Central memory CD8-positive, alpha-beta T cell (primary cell): ENCODE data around the gene PDE4D.
"Not testable (repeated sequence)": the region's sequence is repeated elsewhere in the genome, so short reads cannot be mapped to it uniquely, and the experiment has no call there.

Experiments used
- ATAC-seq: fragments of 150-1000 bp; cut with Tn5 transposase; replicated peaks from 2 replicates; pipeline ENCODE4 v1.10.0; 2022; ENCODE audit warnings: mild to moderate bottlenecking, moderate FRiP score, moderate number of reproducible peaks; ENCODE audit not compliant: poor library complexity, severe bottlenecking; ENCODE audit errors: extremely low read depth
- DNase-seq, 2 donors: peaks; one replicate each; pipeline ENCODE4 v3.0.0; 2021; ENCODE audit warnings: low spot score in 2 of 2
- H3K27ac Mint-ChIP-seq: one replicate; pipeline ENCODE4 v1.8.0; 2022; ENCODE audit warnings: low read depth, mild to moderate bottlenecking, moderate library complexity, mixed read lengths
- H3K27me3 Mint-ChIP-seq: one replicate; pipeline ENCODE4 v1.8.0; 2022; ENCODE audit warnings: mixed read lengths
- H3K36me3 Mint-ChIP-seq: one replicate; pipeline ENCODE4 v1.8.0; 2022; ENCODE audit warnings: mild to moderate bottlenecking, moderate library complexity, mixed read lengths; ENCODE audit not compliant: insufficient read depth
- H3K4me1 Mint-ChIP-seq: one replicate; pipeline ENCODE4 v1.8.0; 2022; ENCODE audit warnings: mixed read lengths
- H3K4me3 Mint-ChIP-seq: one replicate; pipeline ENCODE4 v1.8.0; 2022; ENCODE audit warnings: mild to moderate bottlenecking, moderate library complexity, mixed read lengths
- H3K9me3 Mint-ChIP-seq: one replicate; pipeline ENCODE4 v1.8.0; 2022; ENCODE audit warnings: mixed read lengths

The PDE4D gene

DNA sequence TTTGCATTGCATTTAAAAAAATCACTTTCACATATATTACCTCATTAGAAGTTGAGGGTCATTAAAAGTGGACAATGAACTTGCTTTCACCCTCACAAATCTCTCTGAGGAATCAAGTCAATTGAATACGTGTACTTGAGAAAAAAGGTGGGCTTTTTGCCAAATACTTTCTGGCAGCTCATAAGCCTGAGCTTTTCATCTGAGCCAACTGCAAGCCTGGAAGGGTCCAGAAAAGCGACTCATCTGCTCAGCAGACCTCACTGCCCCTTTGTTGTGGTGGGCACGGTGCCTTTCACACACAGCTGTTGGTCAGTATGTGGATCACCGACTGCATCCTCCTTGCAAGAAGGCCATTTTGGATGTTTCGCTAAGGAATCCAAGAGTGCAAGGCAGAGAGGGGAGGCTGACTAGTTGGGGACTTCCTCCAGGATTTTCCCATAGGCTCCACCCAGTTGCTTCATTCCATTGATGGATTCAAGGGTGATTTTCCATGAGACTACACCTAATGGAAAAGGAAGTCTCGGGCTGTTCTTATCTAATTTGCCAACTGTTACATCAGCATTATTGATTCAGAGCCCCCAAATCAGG is 564.7 kb downstream of the PDE4D start:
- ATAC-seq (no peak), DNase-seq (no peak)
- Mint-ChIP-seq H3K9me3 (no peaks in the 10 kb centered on the region), H3K36me3 (no peaks in the 10 kb centered on the region), H3K27ac (no peak overlapping the region), H3K4me3 (no peak overlapping the region), H3K27me3 (peaks cover 10% of the 10 kb centered on the region), H3K4me1 (no peaks in the 10 kb centered on the region)

GRCh38 chr5:59327191-59327980 is 566.1 kb downstream of the PDE4D start:
- no peaks in the 10 kb centered on the region for H3K36me3 Mint-ChIP-seq
- H3K27me3 Mint-ChIP-seq, result peaks cover 21% of the 10 kb centered on the region
- H3K9me3 Mint-ChIP-seq, result no peaks in the 10 kb centered on the region
- no peak overlapping the region for H3K4me3 Mint-ChIP-seq
- ATAC-seq (no peak), DNase-seq (no peak)
- no peak overlapping the region for H3K27ac Mint-ChIP-seq
- H3K4me1 Mint-ChIP-seq, result no peaks in the 10 kb centered on the region

- no peak for ATAC-seq
- Mint-ChIP-seq H3K4me3 (no peak overlapping the region), H3K27me3 (peaks cover 21% of the 10 kb centered on the region), H3K9me3 (no peaks in the 10 kb centered on the region), H3K36me3 (no peaks in the 10 kb centered on the region), H3K4me1 (no peaks in the 10 kb centered on the region), H3K27ac (no peak overlapping the region)
- DNase-seq, result no peak
Measured at GRCh38 chr5:59326596-59326995, 566.9 kb downstream of the PDE4D start.

- Mint-ChIP-seq H3K36me3 (no peaks in the 10 kb centered on the region), H3K4me1 (no peaks in the 10 kb centered on the region), H3K4me3 (no peak overlapping the region), H3K9me3 (no peaks in the 10 kb centered on the region), H3K27me3 (peaks cover 21% of the 10 kb centered on the region), H3K27ac (no peak overlapping the region)
- ATAC-seq (no peak), DNase-seq (no peak)
Measured at GRCh38 chr5:59325070-59325469, 568.5 kb downstream of the PDE4D start.

- no peak overlapping the region for H3K4me3 Mint-ChIP-seq
- peaks cover 21% of the 10 kb centered on the region for H3K27me3 Mint-ChIP-seq
- no peaks in the 10 kb centered on the region for H3K4me1 Mint-ChIP-seq
- no peak overlapping the region for H3K27ac Mint-ChIP-seq
- no peaks in the 10 kb centered on the region for H3K9me3 Mint-ChIP-seq
- ATAC-seq, result no peak
- H3K36me3 Mint-ChIP-seq, result no peaks in the 10 kb centered on the region
- DNase-seq, result no peak
Measured at GRCh38 chr5:59322894-59323293, 570.6 kb downstream of the PDE4D start.

GRCh38 chr5:59322058-59322457 is 571.5 kb downstream of the PDE4D start:
- ATAC-seq (no peak), DNase-seq (no peak)
- H3K36me3 Mint-ChIP-seq, result no peaks in the 10 kb centered on the region
- H3K4me1 Mint-ChIP-seq, result no peaks in the 10 kb centered on the region
- peaks cover 21% of the 10 kb centered on the region for H3K27me3 Mint-ChIP-seq
- H3K4me3 Mint-ChIP-seq, result no peak overlapping the region
- no peak overlapping the region for H3K27ac Mint-ChIP-seq
- no peaks in the 10 kb centered on the region for H3K9me3 Mint-ChIP-seq

DNA sequence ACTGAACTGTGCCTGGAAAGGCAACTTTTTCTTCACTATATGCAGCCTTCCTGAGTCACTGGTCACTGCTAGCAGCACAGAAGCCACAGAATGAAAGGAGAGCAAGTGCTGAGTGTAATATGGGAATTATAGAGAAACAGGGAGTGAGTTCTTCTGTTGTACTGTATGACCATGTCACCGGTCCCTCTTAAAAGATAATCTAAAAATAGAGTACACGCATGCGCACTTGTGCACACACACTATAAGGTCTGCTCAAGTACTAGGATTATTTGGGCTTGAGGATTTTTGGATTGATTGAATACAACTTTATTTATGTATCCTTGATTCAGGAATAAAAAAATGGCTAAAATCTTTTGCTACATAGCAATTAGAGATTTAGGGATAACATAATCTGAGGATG is 571.9 kb downstream of the PDE4D start:
- Mint-ChIP-seq H3K27me3 (peaks cover 21% of the 10 kb centered on the region), H3K36me3 (no peaks in the 10 kb centered on the region), H3K27ac (no peak overlapping the region), H3K4me1 (no peaks in the 10 kb centered on the region), H3K9me3 (no peaks in the 10 kb centered on the region), H3K4me3 (no peak overlapping the region)
- no peak for ATAC-seq
- DNase-seq, result no peak

DNA sequence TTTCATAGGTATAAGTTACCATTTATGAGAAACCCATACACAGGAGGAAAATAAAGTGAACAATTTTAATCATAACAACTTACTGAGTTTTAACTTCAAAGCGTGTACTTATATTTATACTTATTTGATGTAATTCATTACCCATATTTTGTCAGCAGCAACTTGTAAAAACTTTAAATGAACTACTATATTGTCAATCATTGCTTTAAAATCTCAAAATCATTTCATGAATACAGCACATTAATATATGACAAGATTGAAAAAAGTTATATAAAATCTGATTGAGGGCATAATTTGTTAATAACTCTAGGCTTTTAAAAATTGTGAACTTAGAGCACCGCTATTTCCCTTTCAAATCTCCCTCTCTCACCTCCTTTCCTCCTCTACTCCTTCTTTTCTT is 573.1 kb downstream of the PDE4D start:
- Mint-ChIP-seq H3K27ac (no peak overlapping the region), H3K36me3 (no peaks in the 10 kb centered on the region), H3K27me3 (peaks cover 30% of the 10 kb centered on the region), H3K4me3 (no peak overlapping the region), H3K9me3 (no peaks in the 10 kb centered on the region), H3K4me1 (no peaks in the 10 kb centered on the region)
- no peak for ATAC-seq
- DNase-seq, result no peak

DNA sequence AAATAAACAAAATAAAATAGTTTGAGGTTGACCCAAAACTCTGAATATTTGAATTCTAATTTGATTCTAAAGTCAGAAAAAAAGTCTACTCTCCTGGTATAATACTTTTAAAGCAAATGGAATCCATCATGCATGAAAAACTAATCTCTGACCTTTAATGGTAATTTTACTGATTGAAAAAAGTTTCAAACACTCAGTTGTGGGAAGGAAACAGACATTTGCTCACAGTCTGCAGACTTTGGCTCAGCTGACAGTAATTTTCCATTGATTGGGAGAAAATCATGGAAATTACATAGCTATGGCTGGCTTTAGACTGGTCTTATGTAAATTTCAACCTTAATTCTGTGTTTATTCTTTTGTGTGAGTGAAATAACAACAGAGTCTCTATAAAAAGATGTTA is 574.3 kb downstream of the PDE4D start:
- no peaks in the 10 kb centered on the region for H3K36me3 Mint-ChIP-seq
- H3K27ac Mint-ChIP-seq, result no peak overlapping the region
- H3K4me3 Mint-ChIP-seq, result no peak overlapping the region
- DNase-seq, result no peak
- peaks cover 35% of the 10 kb centered on the region for H3K27me3 Mint-ChIP-seq
- H3K9me3 Mint-ChIP-seq, result no peaks in the 10 kb centered on the region
- ATAC-seq, result no peak
- H3K4me1 Mint-ChIP-seq, result no peaks in the 10 kb centered on the region

GRCh38 chr5:59317774-59318205 is 575.7 kb downstream of the PDE4D start:
- H3K27me3 Mint-ChIP-seq, result peaks cover 33% of the 10 kb centered on the region
- ATAC-seq (no peak), DNase-seq (no peak)
- H3K36me3 Mint-ChIP-seq, result no peaks in the 10 kb centered on the region
- H3K4me3 Mint-ChIP-seq, result no peak overlapping the region
- no peaks in the 10 kb centered on the region for H3K4me1 Mint-ChIP-seq
- no peak overlapping the region for H3K27ac Mint-ChIP-seq
- no peaks in the 10 kb centered on the region for H3K9me3 Mint-ChIP-seq

DNA sequence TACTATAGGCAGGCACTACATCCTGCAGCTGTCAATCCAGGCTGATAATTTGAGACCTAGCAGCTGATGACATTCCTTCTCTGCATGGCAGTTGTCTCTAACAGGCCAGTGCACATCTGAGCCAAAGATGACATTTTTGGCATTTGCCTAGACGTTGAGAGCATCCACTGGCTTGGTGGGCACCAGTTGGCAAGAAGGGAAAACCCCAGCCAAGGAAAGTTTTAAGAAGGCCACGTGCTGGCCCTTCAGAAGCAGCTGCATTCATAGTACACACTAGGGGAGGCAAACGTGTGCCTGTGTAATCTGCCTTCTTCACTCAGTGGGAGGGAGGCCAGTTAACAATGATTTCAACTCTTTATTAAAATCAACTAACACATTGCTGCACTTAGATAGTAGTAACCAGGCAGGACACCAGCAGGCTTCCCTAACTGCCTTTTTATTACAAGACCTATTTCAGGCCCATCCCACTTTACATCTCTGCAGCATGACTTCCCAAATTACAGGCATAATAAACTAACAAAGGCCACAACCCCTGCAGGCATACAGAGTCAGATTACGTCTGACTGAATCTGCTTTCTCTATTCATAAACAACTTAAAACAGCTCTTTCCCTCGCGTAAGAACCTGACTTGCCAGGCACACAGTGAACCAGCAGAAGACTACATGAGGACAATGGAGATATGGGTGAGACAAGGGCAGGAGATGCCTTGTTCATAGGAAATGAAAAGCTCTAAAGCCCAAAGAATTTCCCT is 576.3 kb downstream of the PDE4D start:
- H3K36me3 Mint-ChIP-seq, result no peaks in the 10 kb centered on the region
- no peak for ATAC-seq
- DNase-seq, result no peak
- no peak overlapping the region for H3K27ac Mint-ChIP-seq
- H3K4me1 Mint-ChIP-seq, result no peaks in the 10 kb centered on the region
- H3K9me3 Mint-ChIP-seq, result no peaks in the 10 kb centered on the region
- no peak overlapping the region for H3K4me3 Mint-ChIP-seq
- peaks cover 36% of the 10 kb centered on the region for H3K27me3 Mint-ChIP-seq

DNA sequence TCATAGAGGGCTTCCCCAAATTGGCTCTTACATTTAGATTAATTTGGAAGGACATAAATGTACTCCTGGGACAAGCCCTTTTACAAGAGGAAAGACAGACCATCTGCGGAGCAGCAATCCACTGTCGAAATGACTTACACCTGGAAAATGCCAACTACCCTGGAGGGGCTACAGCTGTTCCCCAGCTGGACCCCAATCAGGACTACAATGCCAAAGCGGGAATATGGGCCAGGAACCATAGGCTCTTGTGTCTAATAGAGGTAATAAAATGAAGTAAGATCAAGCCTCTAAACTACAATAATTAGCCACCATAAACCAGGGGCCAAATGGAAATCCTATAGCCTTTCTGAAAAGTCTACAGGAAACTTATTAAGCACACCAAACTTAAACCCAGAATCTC is 581.3 kb downstream of the PDE4D start:
- no peaks in the 10 kb centered on the region for H3K4me1 Mint-ChIP-seq
- no peak overlapping the region for H3K27ac Mint-ChIP-seq
- DNase-seq (no peak), ATAC-seq (no peak)
- H3K9me3 Mint-ChIP-seq, result peaks cover 8% of the 10 kb centered on the region
- H3K27me3 Mint-ChIP-seq, result peaks cover 62% of the 10 kb centered on the region
- no peak overlapping the region for H3K4me3 Mint-ChIP-seq
- no peaks in the 10 kb centered on the region for H3K36me3 Mint-ChIP-seq

DNA sequence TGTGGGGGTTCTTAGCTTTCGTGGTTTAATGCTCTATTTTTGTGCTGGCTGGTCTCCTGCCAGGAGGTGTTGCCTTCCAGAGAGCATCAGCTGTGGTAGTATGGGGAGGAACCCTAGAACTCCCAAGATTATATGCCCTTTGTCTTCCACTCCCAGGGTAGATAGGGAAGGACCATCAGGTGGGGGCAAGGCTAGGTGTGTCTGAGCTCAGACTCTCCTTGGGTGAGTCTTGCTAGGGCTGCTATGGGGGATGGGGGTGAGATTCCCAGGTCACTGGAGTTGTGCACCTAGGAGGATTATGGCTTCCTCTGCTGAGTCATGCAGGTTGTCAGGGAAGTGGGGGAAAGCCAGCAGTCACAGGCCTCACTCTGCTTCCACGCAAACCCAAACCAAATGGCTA is 584.8 kb downstream of the PDE4D start:
- H3K4me3 Mint-ChIP-seq, ATAC-seq, H3K27ac Mint-ChIP-seq, H3K4me1 Mint-ChIP-seq, H3K36me3 Mint-ChIP-seq, H3K9me3 Mint-ChIP-seq, DNase-seq: not testable (repeated sequence)
- H3K27me3 Mint-ChIP-seq, result peaks cover 52% of the 10 kb centered on the region
